ENCODE measurements around the gene TECTA. TPM values are rescaled to one million over a fixed set of nuclear protein-coding genes. Genes with fewer than 3 reads are reported as not detected.

The TECTA gene
- total and polyA plus RNA-seq, 4 donors, result 2.1 to 5.5 (median 3.8) TPM

- Histone ChIP-seq H3K9me3 (ENCODE audit: control insufficient read depth, insufficient read depth, low read length) (no peaks in the 10 kb centered on the region), H3K27ac (ENCODE audit: low read depth, low read length) (no peak overlapping the region), H3K36me3 (ENCODE audit: control insufficient read depth, insufficient read depth, low read length) (no peaks in the 10 kb centered on the region), H3K27me3 (ENCODE audit: control insufficient read depth, insufficient read depth, low read length) (no peaks in the 10 kb centered on the region), H3K4me1 (ENCODE audit: control insufficient read depth, insufficient read depth, low read length) (no peaks in the 10 kb centered on the region), H3K4me3 (ENCODE audit: low read depth, low read length) (no peak overlapping the region)
- DNase-seq (ENCODE audit: low read depth in 4 of 6, low spot score in 6 of 6), result no peak
These were observed 87.7 kb downstream of the TECTA start for GRCh38 chr11:121188776-121189175.

- Histone ChIP-seq H3K36me3 (ENCODE audit: control insufficient read depth, insufficient read depth, low read length) (no peaks in the 10 kb centered on the region), H3K27me3 (ENCODE audit: control insufficient read depth, insufficient read depth, low read length) (no peaks in the 10 kb centered on the region), H3K4me1 (ENCODE audit: control insufficient read depth, insufficient read depth, low read length) (no peaks in the 10 kb centered on the region), H3K27ac (ENCODE audit: low read depth, low read length) (no peak overlapping the region), H3K9me3 (ENCODE audit: control insufficient read depth, insufficient read depth, low read length) (no peaks in the 10 kb centered on the region), H3K4me3 (ENCODE audit: low read depth, low read length) (no peak overlapping the region)
- peak in 2 of 6 donors; percentile 22 to 28 for DNase-seq (ENCODE audit: low read depth in 4 of 6, low spot score in 6 of 6)
- 45% methylated on average over 3 of the region's 5 CpGs for WGBS (ENCODE audit: insufficient coverage)
These were observed 90.8 kb downstream of the TECTA start for GRCh38 chr11:121191818-121192217.

- Histone ChIP-seq H3K4me1 (ENCODE audit: control insufficient read depth, insufficient read depth, low read length) (no peaks in the 10 kb centered on the region), H3K36me3 (ENCODE audit: control insufficient read depth, insufficient read depth, low read length) (no peaks in the 10 kb centered on the region), H3K9me3 (ENCODE audit: control insufficient read depth, insufficient read depth, low read length) (no peaks in the 10 kb centered on the region), H3K4me3 (ENCODE audit: low read depth, low read length) (no peak overlapping the region), H3K27ac (ENCODE audit: low read depth, low read length) (no peak overlapping the region), H3K27me3 (ENCODE audit: control insufficient read depth, insufficient read depth, low read length) (no peaks in the 10 kb centered on the region)
- peak; percentile 71 to 96 (median 76) for DNase-seq (ENCODE audit: low read depth in 4 of 6, low spot score in 6 of 6)
- WGBS (ENCODE audit: insufficient coverage), result 6% methylated on average over 2 of the region's 13 CpGs
These were observed 93.9 kb downstream of the TECTA start for GRCh38 chr11:121194731-121195596.

- no peak overlapping the region for H3K4me3 ChIP-seq (ENCODE audit: low read depth, low read length)
- no peaks in the 10 kb centered on the region for H3K36me3 ChIP-seq (ENCODE audit: control insufficient read depth, insufficient read depth, low read length)
- no peak overlapping the region for H3K27ac ChIP-seq (ENCODE audit: low read depth, low read length)
- no peaks in the 10 kb centered on the region for H3K4me1 ChIP-seq (ENCODE audit: control insufficient read depth, insufficient read depth, low read length)
- no peaks in the 10 kb centered on the region for H3K9me3 ChIP-seq (ENCODE audit: control insufficient read depth, insufficient read depth, low read length)
- no peaks in the 10 kb centered on the region for H3K27me3 ChIP-seq (ENCODE audit: control insufficient read depth, insufficient read depth, low read length)
- no peak for DNase-seq (ENCODE audit: low read depth in 4 of 6, low spot score in 6 of 6)
- WGBS (ENCODE audit: insufficient coverage), result 90% methylated on average over 2 of the region's 5 CpGs
These were observed 97.4 kb downstream of the TECTA start for GRCh38 chr11:121198491-121198890.

- 83% methylated on average over 1 of the region's 3 CpGs for WGBS (ENCODE audit: insufficient coverage)
- Histone ChIP-seq H3K27ac (ENCODE audit: low read depth, low read length) (no peak overlapping the region), H3K4me1 (ENCODE audit: control insufficient read depth, insufficient read depth, low read length) (no peaks in the 10 kb centered on the region), H3K9me3 (ENCODE audit: control insufficient read depth, insufficient read depth, low read length) (no peaks in the 10 kb centered on the region), H3K4me3 (ENCODE audit: low read depth, low read length) (no peak overlapping the region), H3K27me3 (ENCODE audit: control insufficient read depth, insufficient read depth, low read length) (no peaks in the 10 kb centered on the region), H3K36me3 (ENCODE audit: control insufficient read depth, insufficient read depth, low read length) (no peaks in the 10 kb centered on the region)
- DNase-seq (ENCODE audit: low read depth in 4 of 6, low spot score in 6 of 6), result no peak
These were observed 98.5 kb downstream of the TECTA start for GRCh38 chr11:121199516-121199915.

DNA sequence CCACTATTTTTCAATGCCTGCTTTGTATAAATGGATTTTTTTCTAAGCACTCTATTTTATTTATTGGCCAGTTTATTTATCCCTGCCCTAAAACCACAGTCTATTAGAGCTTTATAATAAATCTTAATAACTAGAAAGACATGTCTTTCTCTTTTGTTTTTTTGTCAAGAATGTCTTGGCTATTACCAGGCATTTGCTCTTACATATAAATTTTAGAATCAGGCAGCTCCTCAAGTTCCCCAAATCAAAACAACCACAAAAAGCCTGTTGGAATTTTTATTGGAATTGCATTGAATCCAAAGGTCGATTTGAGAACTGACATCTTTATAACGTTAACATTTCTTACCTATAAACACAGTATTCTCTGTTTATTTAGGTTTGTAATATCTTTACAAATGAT lies 105.8 kb downstream of the TECTA start:
- no peak overlapping the region for H3K27ac ChIP-seq (ENCODE audit: low read depth, low read length)
- no peak for DNase-seq (ENCODE audit: low read depth in 4 of 6, low spot score in 6 of 6)
- no peaks in the 10 kb centered on the region for H3K36me3 ChIP-seq (ENCODE audit: control insufficient read depth, insufficient read depth, low read length)
- no CpG with 5 or more reads among the region's 2 CpGs for WGBS (ENCODE audit: insufficient coverage)
- H3K4me1 ChIP-seq (ENCODE audit: control insufficient read depth, insufficient read depth, low read length), result no peaks in the 10 kb centered on the region
- H3K4me3 ChIP-seq (ENCODE audit: low read depth, low read length), result no peak overlapping the region
- H3K27me3 ChIP-seq (ENCODE audit: control insufficient read depth, insufficient read depth, low read length), result no peaks in the 10 kb centered on the region
- no peaks in the 10 kb centered on the region for H3K9me3 ChIP-seq (ENCODE audit: control insufficient read depth, insufficient read depth, low read length)

GRCh38 chr11:121207485-121208115 lies 106.6 kb downstream of the TECTA start:
- no peak overlapping the region for H3K4me3 ChIP-seq (ENCODE audit: low read depth, low read length)
- no peak for DNase-seq (ENCODE audit: low read depth in 4 of 6, low spot score in 6 of 6)
- no peak overlapping the region for H3K27ac ChIP-seq (ENCODE audit: low read depth, low read length)
- no peaks in the 10 kb centered on the region for H3K4me1 ChIP-seq (ENCODE audit: control insufficient read depth, insufficient read depth, low read length)
- H3K9me3 ChIP-seq (ENCODE audit: control insufficient read depth, insufficient read depth, low read length), result no peaks in the 10 kb centered on the region
- no peaks in the 10 kb centered on the region for H3K27me3 ChIP-seq (ENCODE audit: control insufficient read depth, insufficient read depth, low read length)
- H3K36me3 ChIP-seq (ENCODE audit: control insufficient read depth, insufficient read depth, low read length), result no peaks in the 10 kb centered on the region

- DNase-seq (ENCODE audit: low read depth in 4 of 6, low spot score in 6 of 6), result no peak
- Histone ChIP-seq H3K27me3 (ENCODE audit: control insufficient read depth, insufficient read depth, low read length) (no peaks in the 10 kb centered on the region), H3K4me3 (ENCODE audit: low read depth, low read length) (no peak overlapping the region), H3K9me3 (ENCODE audit: control insufficient read depth, insufficient read depth, low read length) (no peaks in the 10 kb centered on the region), H3K36me3 (ENCODE audit: control insufficient read depth, insufficient read depth, low read length) (no peaks in the 10 kb centered on the region), H3K4me1 (ENCODE audit: control insufficient read depth, insufficient read depth, low read length) (no peaks in the 10 kb centered on the region), H3K27ac (ENCODE audit: low read depth, low read length) (no peak overlapping the region)
These were observed 109.5 kb downstream of the TECTA start for GRCh38 chr11:121210445-121211080.

- Histone ChIP-seq H3K27ac (ENCODE audit: low read depth, low read length) (no peak overlapping the region), H3K9me3 (ENCODE audit: control insufficient read depth, insufficient read depth, low read length) (no peaks in the 10 kb centered on the region), H3K4me3 (ENCODE audit: low read depth, low read length) (no peak overlapping the region), H3K36me3 (ENCODE audit: control insufficient read depth, insufficient read depth, low read length) (no peaks in the 10 kb centered on the region), H3K27me3 (ENCODE audit: control insufficient read depth, insufficient read depth, low read length) (no peaks in the 10 kb centered on the region), H3K4me1 (ENCODE audit: control insufficient read depth, insufficient read depth, low read length) (no peaks in the 10 kb centered on the region)
- no peak for DNase-seq (ENCODE audit: low read depth in 4 of 6, low spot score in 6 of 6)
- WGBS (ENCODE audit: insufficient coverage), result no CpG with 5 or more reads among the region's 1 CpG
These were observed 110.6 kb downstream of the TECTA start for GRCh38 chr11:121211626-121212025.
